D721Med (cell line): ENCODE measurements around the gene LAYN.

Source experiments
- DNase-seq: peaks from one replicate; pipeline ENCODE4 v3.0.0; 2011; ENCODE audit warnings: low spot score; ENCODE audit not compliant: insufficient read length
- FAIRE-seq: peaks from 2 replicates; lab custom pipeline; 2011; peaks lifted over from hg19 to GRCh38; lab: Jason Lieb, UNC
- TF ChIP-seq, protein P1 (sequence below): IDR thresholded peaks from 2 replicates; pipeline ENCODE4 v1.5.1; 2012; ENCODE audit warnings: mild to moderate bottlenecking, control low read depth; ENCODE audit not compliant: insufficient read depth; ENCODE audit errors: missing control alignments

The LAYN gene

DNA sequence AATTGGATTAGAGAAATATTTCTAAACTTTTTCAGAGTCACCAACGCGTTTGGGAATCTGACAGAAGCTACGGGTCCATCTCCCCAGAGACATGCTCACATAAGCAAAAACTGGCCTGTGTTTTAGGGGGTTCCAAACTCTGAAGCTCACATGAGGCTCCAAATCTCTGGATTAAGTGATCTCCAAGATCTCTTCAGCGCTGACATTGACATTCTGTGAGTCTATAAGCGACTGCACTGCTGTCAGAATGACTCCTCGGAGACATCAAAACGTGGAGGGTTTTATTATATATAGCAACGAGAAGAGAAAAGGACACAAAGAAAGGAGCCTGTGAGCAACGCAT lies 61.1 kb downstream of the LAYN start:
- TF ChIP-seq, protein P1, sequence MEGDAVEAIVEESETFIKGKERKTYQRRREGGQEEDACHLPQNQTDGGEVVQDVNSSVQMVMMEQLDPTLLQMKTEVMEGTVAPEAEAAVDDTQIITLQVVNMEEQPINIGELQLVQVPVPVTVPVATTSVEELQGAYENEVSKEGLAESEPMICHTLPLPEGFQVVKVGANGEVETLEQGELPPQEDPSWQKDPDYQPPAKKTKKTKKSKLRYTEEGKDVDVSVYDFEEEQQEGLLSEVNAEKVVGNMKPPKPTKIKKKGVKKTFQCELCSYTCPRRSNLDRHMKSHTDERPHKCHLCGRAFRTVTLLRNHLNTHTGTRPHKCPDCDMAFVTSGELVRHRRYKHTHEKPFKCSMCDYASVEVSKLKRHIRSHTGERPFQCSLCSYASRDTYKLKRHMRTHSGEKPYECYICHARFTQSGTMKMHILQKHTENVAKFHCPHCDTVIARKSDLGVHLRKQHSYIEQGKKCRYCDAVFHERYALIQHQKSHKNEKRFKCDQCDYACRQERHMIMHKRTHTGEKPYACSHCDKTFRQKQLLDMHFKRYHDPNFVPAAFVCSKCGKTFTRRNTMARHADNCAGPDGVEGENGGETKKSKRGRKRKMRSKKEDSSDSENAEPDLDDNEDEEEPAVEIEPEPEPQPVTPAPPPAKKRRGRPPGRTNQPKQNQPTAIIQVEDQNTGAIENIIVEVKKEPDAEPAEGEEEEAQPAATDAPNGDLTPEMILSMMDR: no peak
- DNase-seq (no peak), FAIRE-seq (no peak)

DNA sequence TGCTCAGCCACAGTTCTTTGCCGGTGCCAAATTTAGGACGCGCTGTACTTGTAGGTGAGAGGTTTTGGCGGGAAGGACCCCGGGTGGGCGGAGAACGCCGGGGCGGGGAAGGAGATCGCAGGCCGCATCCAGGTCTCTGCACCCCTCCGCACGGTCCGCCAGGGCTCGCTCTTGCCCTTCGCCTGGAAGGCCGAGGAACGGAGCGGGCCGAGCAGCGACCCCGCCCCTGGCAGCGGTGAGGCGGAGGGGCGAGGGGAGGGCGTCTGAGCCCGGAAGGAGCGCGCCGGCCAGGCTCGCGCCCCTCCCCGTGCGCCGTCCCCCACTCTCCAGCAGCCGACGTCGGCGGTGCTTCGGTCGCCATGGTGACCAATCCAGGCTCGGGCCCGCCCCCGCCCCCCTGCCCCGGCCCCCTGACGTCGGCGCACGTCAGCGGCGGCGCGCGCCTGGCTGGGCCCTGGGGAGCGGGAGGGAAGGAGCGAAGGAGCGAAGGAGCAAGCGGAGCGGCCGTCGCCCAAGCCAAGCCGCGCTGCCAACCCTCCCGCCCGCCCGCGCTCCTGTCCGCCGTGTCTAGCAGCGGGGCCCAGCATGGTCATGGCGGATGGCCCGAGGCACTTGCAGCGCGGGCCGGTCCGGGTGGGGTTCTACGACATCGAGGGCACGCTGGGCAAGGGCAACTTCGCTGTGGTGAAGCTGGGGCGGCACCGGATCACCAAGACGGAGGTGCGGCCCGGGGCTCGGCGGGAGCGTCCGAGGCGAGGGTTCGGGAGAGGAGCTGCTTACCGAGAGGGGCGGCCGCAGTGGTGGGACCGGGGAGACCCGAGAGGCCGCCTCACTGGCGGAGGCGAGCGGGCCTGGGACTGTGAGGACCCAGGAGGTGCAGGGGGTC lies 61.7 kb downstream of the LAYN start, which contains the start of gene SIK2:
SIK2 (plus strand) TSS at position 471 of the 886 bp plus-strand sequence; CDS start at position 586, 115 bp downstream.
- DNase-seq (peak; percentile 35), FAIRE-seq (no peak)

GRCh38 chr11:111602865-111603610 lies 62.5 kb downstream of the LAYN start:
- FAIRE-seq: no peak
- DNase-seq: no peak
- TF ChIP-seq, protein P1: no peak

More for the DNA sequence above, 61.7 kb downstream of the LAYN start, which contains the start of gene SIK2:
- TF ChIP-seq, protein P1: peak; percentile 83

DNA sequence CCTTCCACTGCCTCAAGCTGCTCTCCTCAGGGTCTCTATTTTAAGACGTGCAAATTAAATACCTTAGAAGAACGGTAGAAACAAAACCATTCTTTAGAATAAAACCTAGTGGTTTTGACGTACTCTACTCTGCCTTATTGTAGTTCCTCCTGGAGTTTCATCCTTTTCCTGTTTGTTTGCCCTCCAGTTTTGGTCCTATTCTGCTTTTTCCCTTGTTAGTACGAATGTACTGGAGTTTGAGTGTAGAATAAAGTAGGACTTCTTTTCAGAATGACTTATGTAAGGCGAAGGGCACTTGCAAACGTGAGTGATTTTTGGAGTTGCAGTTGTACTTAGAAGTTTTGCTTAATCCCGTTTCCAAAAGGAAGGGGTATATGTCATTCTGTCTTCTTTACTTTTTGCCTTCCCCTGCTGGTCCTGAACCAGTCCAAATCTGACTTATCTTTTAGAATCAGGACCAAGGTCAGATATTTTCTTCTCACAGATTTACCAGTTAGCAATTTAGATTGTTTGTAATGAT lies 63.2 kb downstream of the LAYN start:
- DNase-seq: no peak
- no peak for FAIRE-seq
- TF ChIP-seq, protein P1: no peak

DNA sequence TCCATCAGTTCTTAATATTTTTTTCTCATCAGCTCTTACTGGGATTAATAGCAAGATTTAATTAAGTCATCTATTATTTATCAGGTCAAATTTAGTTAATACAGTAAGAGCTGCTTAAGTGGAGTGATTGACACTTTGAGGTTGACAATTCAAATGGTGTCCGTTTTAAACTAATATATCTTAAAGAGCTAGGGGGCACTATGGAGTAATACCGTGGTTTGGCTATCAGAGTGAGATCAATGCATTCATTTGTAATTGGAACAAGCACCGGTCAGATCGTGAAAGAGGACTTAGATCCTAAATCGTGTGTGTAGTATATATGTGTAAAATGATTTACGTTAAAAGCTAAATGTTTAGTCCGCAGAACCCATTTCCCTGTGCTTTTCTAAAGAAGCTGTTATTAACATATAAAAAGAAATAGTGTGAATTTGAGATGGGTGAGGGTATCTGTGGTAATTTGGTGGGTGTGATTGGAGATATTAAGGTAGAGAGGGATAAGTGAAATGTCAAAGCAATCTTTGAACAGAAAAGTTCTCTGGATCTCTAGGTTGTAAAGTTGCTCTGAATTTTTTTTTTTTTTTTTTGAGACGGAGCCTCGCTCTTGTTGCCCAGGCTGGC lies 64.0 kb downstream of the LAYN start:
- TF ChIP-seq, protein P1: peak; percentile 59
- FAIRE-seq: peak; percentile 79
- DNase-seq: no peak

DNA sequence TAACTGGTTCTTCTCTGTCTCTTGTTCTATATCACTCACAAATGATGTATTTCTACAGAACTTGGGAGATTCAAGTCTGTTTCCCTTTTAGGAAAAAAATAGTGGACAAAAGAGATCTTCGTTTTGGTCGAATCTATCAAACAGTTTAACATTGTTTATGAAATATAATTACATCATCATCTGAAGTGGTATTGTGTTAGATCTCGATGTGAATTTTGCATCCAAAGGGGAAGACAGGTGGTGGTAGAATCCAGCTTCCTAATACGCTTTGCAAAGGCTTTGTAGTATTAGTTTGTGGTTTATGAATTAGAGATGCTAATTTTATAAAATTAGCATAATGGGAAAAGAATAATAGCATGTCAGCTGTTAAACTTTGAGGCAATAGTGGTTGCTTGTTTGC lies 65.2 kb downstream of the LAYN start:
- TF ChIP-seq, protein P1: no peak
- no peak for DNase-seq

More for the DNA sequence above, 65.2 kb downstream of the LAYN start:
- FAIRE-seq: peak; percentile 94
